Endothelial cell of umbilical vein (primary cell): ENCODE results near the gene NEDD4L.

ENCODE experiments used
- EZH2 ChIP-seq: IDR thresholded peaks from 2 replicates; pipeline ENCODE4 v1.6.1; 2012; ENCODE audit warnings: borderline replicate concordance, low read depth, mild to moderate bottlenecking, moderate library complexity, low read length, inconsistent platforms; ENCODE audit not compliant: severe bottlenecking
- FOS ChIP-seq: IDR thresholded peaks from 2 replicates; pipeline ENCODE4 v1.6.1; 2011; ENCODE audit warnings: mild to moderate bottlenecking, low read length, moderate library complexity, borderline replicate concordance; ENCODE audit not compliant: insufficient read depth
- GATA2 ChIP-seq: IDR thresholded peaks from 2 replicates; pipeline ENCODE4 v1.7.0; 2011; ENCODE audit warnings: low read depth, mild to moderate bottlenecking, moderate library complexity, mixed read lengths, low read length; ENCODE audit not compliant: insufficient read length, insufficient read depth
- JUN ChIP-seq: IDR thresholded peaks from 2 replicates; pipeline ENCODE4 v1.6.1; 2011; ENCODE audit warnings: borderline replicate concordance, low read depth; ENCODE audit not compliant: insufficient read length, insufficient read depth
- POLR2A ChIP-seq: IDR thresholded peaks from 2 replicates; pipeline ENCODE4 v1.6.1; 2012; ENCODE audit warnings: low read depth, mild to moderate bottlenecking, control low read depth, low read length
- POLR2AphosphoS5 ChIP-seq: IDR thresholded peaks from 2 replicates; pipeline ENCODE4 v1.6.1; 2012; ENCODE audit warnings: low read depth, mild to moderate bottlenecking, control low read depth, low read length, moderate library complexity; ENCODE audit not compliant: insufficient read depth
- TF ChIP-seq, protein P1 (sequence below), 2 donors: IDR thresholded peaks; 1 replicate in 1 of 2; 2 replicates in 1 of 2; pipeline ENCODE4 v1.5.1; 2011; ENCODE audit warnings: low read length in 2 of 2, mild to moderate bottlenecking in 2 of 2, moderate library complexity in 2 of 2, control low read depth in 1 of 2, inconsistent platforms in 1 of 2, low read depth in 1 of 2; ENCODE audit not compliant: insufficient read depth in 1 of 2; ENCODE audit errors: extremely low read depth in 1 of 2

DNA sequence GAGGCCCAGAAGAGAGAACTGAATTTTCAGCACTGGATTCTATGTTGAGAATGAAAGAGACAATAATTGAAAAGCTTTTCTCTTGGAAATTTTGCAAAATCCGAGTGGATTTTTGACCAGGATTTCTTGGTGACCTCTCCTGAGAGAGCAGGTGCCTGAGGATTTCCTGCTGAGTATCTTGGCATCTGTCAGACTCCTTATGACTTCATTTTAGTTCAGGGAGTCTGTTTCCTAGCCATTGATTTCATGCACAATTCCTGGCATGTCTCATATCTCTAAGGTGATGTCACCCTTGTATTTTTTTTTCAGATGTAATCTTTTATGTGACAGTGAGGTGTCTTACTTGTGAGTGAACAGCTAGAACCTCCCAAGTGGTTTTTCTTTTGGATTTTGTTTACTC is 195.9 kb downstream of the NEDD4L start:
- no peak for TF ChIP-seq EZH2
- no peak for TF ChIP-seq POLR2A
- TF ChIP-seq, protein P1, sequence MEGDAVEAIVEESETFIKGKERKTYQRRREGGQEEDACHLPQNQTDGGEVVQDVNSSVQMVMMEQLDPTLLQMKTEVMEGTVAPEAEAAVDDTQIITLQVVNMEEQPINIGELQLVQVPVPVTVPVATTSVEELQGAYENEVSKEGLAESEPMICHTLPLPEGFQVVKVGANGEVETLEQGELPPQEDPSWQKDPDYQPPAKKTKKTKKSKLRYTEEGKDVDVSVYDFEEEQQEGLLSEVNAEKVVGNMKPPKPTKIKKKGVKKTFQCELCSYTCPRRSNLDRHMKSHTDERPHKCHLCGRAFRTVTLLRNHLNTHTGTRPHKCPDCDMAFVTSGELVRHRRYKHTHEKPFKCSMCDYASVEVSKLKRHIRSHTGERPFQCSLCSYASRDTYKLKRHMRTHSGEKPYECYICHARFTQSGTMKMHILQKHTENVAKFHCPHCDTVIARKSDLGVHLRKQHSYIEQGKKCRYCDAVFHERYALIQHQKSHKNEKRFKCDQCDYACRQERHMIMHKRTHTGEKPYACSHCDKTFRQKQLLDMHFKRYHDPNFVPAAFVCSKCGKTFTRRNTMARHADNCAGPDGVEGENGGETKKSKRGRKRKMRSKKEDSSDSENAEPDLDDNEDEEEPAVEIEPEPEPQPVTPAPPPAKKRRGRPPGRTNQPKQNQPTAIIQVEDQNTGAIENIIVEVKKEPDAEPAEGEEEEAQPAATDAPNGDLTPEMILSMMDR (IDR thresholded peaks at IDR 0.05; ENCODE audit: extremely low read depth in 1 of 2, insufficient read depth in 1 of 2, low read depth in 1 of 2, low read length in 2 of 2) = no peak
- TF ChIP-seq FOS = no peak
- TF ChIP-seq POLR2AphosphoS5 = no peak
- TF ChIP-seq GATA2 = peak; percentile 45
- TF ChIP-seq JUN = peak; percentile 78
